Osteocyte (in vitro differentiated cells): ENCODE results near the gene CPA1. TPM values are rescaled to one million over a fixed set of nuclear protein-coding genes. Genes with fewer than 3 reads are reported as not detected.
A peak's percentile ranks its signal among the peaks of the same experiment; 100 is the strongest.

Experiments
- DNase-seq: peaks from one replicate; pipeline ENCODE4 v3.0.0; 2021; ENCODE audit warnings: mixed read lengths; ENCODE audit not compliant: unreplicated experiment; ENCODE audit errors: extremely low spot score
- H3K27ac Mint-ChIP-seq: one replicate; pipeline ENCODE4 v1.8.0; 2021; ENCODE audit warnings: mild to moderate bottlenecking, mixed read lengths; ENCODE audit not compliant: unreplicated experiment
- H3K27me3 Mint-ChIP-seq: one replicate; pipeline ENCODE4 v1.8.0; 2021; ENCODE audit warnings: mixed read lengths; ENCODE audit not compliant: unreplicated experiment
- H3K36me3 Mint-ChIP-seq: one replicate; pipeline ENCODE4 v1.8.0; 2021; ENCODE audit warnings: mixed read lengths; ENCODE audit not compliant: unreplicated experiment
- H3K4me1 Mint-ChIP-seq: one replicate; pipeline ENCODE4 v1.8.0; 2021; ENCODE audit warnings: mixed read lengths; ENCODE audit not compliant: unreplicated experiment
- H3K4me3 Mint-ChIP-seq: one replicate; pipeline ENCODE4 v1.8.0; 2021; ENCODE audit warnings: mild to moderate bottlenecking, moderate library complexity, mixed read lengths; ENCODE audit not compliant: unreplicated experiment
- H3K9me3 Mint-ChIP-seq: one replicate; pipeline ENCODE4 v1.8.0; 2021; ENCODE audit warnings: mixed read lengths; ENCODE audit not compliant: unreplicated experiment
- CTCF ChIP-seq: fragments of 200-600 bp; sonication (generic); IDR thresholded peaks from 2 replicates; pipeline ENCODE4 v1.5.0; 2021; ENCODE audit warnings: antibody characterized with exemption, mild to moderate bottlenecking, moderate library complexity
- total RNA-seq: library from RNA; stranded (reverse); gene quantifications from 2 replicates; pipeline ENCODE4 v1.2.1, GENCODE V29; 2021

Gene CPA1
- total RNA-seq, 1 donor from 2014 or later = not detected

GRCh38 chr7:130387306-130387627 is 7.0 kb downstream of the CPA1 start:
- H3K36me3 Mint-ChIP-seq = no peaks in the 10 kb centered on the region
- H3K27me3 Mint-ChIP-seq = no peaks in the 10 kb centered on the region
- H3K4me3 Mint-ChIP-seq = no peak overlapping the region
- peaks cover 24% of the 10 kb centered on the region for H3K4me1 Mint-ChIP-seq
- no peak for DNase-seq
- no peak overlapping the region for H3K27ac Mint-ChIP-seq
- TF ChIP-seq CTCF = no peak
- peaks cover 3% of the 10 kb centered on the region for H3K9me3 Mint-ChIP-seq

DNA sequence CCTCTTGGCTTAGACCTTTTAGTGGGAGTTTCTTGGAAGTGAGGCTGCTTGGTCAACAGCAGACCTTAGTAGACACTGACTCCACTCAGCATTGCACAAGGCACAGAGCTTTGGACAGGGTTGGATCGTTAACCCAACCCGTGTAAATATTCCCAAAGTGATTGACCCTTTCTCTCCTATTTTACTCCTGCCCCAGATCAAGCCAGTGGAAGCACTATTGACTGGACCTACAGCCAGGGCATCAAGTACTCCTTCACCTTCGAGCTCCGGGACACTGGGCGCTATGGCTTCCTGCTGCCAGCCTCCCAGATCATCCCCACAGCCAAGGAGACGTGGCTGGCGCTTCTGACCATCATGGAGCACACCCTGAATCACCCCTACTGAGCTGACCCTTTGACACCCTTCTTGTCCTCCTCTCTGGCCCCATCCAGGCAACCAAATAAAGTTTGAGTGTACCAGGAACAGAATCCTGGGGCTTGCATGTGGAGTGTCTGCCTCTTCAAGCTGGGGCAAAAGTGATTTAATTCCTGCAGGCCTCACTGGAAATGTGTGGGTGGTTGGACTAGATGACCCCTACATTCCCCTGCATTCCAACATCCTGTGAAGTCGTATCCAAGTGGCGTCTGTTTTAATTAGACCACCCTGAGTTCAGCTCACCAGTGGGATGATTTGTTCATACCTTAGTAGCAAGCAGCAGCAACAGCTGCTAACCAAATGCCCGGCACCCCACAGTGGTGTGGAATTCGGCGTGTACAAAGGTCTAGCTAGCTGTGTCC is 7.5 kb downstream of the CPA1 start:
- peak overlapping the region; percentile 61 for H3K27ac Mint-ChIP-seq
- peak; percentile 76 for DNase-seq
- no peaks in the 10 kb centered on the region for H3K27me3 Mint-ChIP-seq
- no peak for TF ChIP-seq CTCF
- no peak overlapping the region for H3K4me3 Mint-ChIP-seq
- no peaks in the 10 kb centered on the region for H3K36me3 Mint-ChIP-seq
- H3K9me3 Mint-ChIP-seq = peaks cover 3% of the 10 kb centered on the region
- peaks cover 29% of the 10 kb centered on the region for H3K4me1 Mint-ChIP-seq

DNA sequence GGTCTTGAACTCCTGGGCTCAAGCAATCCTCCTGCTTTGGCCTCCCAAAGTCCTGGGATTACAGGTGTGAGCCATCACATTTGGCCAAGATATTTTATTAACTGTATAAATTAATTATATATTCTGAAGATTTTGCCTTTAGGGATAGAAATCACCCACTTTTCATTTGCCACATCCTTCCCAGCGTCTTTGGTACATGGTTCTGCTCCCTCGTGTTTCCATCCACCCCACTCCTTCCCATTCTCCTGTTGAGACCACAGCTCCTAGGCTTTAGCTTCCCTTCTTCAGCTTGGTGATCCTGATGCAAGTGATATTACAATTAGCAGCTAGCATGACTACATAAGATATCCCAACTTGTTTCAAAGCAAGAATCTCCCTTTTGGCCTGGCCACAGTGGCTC is 8.4 kb downstream of the CPA1 start:
- H3K4me3 Mint-ChIP-seq = no peak overlapping the region
- no peaks in the 10 kb centered on the region for H3K27me3 Mint-ChIP-seq
- no peaks in the 10 kb centered on the region for H3K36me3 Mint-ChIP-seq
- H3K9me3 Mint-ChIP-seq = peaks cover 3% of the 10 kb centered on the region
- no peak for TF ChIP-seq CTCF
- peaks cover 29% of the 10 kb centered on the region for H3K4me1 Mint-ChIP-seq
- DNase-seq = no peak
- peak overlapping the region; percentile 44 for H3K27ac Mint-ChIP-seq

DNA sequence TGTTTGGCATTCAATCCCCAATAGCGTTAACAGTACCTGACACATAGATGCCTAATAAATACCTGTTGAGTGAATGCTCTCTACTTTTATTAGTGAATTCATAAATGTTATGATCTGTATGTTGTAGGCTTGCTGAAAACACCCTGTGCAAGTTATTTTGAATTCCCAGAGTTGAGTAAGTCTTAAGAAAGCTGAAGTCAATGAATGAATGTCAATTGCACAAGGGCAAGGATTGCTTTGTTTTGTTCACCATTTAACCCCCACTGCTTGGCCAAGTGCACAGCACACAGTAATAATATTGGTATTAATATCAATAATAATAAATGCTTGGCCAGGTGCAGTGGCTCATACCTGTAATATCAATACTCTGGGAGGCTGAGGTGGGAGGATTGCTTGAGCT is 10.2 kb downstream of the CPA1 start:
- TF ChIP-seq CTCF = no peak
- Mint-ChIP-seq H3K4me1 (peaks cover 34% of the 10 kb centered on the region), H3K9me3 (peaks cover 3% of the 10 kb centered on the region), H3K4me3 (no peak overlapping the region), H3K27me3 (no peaks in the 10 kb centered on the region), H3K27ac (no peak overlapping the region), H3K36me3 (no peaks in the 10 kb centered on the region)
- no peak for DNase-seq

DNA sequence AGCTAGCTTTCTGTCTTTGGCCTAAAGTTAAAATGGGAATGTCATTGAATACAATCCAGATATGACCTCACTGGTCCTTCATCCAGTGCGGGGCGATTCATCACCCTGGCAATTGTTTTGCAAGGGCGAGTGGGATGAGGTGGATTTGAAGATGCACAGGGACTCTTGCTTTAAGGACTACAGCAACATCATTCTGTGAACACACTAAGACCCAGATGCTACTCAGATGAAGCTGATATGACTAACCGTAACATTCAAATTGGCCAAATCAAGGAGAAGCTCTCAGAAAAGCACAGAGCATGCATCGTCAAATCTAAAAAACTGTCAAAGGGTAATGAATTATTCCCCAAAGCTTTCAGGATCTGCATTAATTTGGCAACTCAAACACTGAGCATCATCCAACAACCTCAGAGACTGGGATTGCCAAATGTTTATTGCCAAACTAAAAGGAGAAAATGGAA is 12.8 kb downstream of the CPA1 start:
- H3K4me3 Mint-ChIP-seq = no peak overlapping the region
- peaks cover under 1% of the 10 kb centered on the region for H3K36me3 Mint-ChIP-seq
- no peak for DNase-seq
- H3K27me3 Mint-ChIP-seq = no peaks in the 10 kb centered on the region
- peaks cover 3% of the 10 kb centered on the region for H3K9me3 Mint-ChIP-seq
- peaks cover 47% of the 10 kb centered on the region for H3K4me1 Mint-ChIP-seq
- no peak overlapping the region for H3K27ac Mint-ChIP-seq
- no peak for TF ChIP-seq CTCF
